NCI-H82 (cell line): ENCODE data around the gene MEGF8.
A peak's percentile ranks its signal among the peaks of the same experiment; 100 is the strongest.
"Not testable (repeated sequence)": the region's sequence is repeated elsewhere in the genome, so short reads cannot be mapped to it uniquely, and the experiment has no call there.

ENCODE experiments used
- DNase-seq: peaks from one replicate; lab custom pipeline; 2025; lab: John Stamatoyannopoulos, UW

The MEGF8 gene

DNA sequence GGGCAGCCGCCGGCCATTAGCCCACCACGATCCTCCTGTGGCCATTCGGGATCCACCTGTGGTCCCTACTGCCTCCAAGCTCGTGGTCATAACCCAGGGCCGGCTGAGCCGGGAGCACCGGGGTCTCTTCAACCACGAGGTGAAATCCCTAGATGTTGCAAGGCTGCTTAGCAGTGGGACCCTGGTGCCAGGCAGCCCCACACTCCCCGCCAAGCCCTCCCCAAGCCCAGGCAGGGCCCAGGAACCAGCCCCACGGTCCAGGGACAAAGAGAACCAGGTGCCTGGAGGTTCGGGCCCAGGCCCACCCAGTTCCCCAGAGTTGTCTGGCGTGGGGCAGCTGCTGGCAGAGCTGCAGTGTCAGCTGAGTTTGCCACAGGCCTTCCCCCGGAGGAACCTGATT lies 15.7 kb upstream of the MEGF8 start:
- DNase-seq = no peak

DNA sequence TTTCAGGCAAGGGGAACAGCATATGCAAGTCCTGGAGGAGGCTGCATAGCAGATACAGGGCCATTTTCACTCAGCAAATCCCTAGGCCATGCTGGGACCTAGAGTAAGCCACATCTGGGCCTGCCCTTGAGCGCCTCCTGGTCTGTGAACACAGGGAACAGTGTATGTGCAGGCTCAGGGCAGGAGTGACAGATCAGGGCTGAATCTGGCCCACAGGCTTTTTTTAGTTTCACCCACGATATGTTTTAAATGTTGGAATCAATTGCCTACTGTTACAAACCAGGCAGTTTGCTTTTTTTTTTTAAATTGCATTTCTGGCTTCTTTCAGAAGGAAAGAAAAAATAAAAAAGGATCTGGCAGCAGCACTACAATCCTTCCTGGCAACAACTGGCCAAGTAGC lies 13.8 kb upstream of the MEGF8 start:
- peak; percentile 74 for DNase-seq

DNA sequence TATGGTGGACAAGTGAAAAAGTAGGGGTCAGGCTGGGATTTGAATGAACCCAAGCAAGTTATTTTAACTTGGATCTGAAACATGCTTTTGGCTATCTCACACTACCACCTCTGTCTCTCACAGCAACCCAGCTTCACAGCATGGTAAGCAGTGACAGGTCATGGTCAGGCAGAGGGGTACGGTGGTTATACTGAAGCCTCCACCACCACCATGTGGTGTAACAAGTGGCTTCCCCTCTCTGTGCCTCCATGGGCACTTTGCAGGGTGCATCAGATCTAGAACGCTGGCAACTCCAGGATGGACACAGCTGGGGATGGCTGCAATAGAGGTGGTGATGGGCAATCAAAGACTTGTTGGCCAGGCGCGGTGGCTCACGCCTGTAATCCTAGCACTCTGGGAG lies 13.1 kb upstream of the MEGF8 start:
- DNase-seq = no peak

DNA sequence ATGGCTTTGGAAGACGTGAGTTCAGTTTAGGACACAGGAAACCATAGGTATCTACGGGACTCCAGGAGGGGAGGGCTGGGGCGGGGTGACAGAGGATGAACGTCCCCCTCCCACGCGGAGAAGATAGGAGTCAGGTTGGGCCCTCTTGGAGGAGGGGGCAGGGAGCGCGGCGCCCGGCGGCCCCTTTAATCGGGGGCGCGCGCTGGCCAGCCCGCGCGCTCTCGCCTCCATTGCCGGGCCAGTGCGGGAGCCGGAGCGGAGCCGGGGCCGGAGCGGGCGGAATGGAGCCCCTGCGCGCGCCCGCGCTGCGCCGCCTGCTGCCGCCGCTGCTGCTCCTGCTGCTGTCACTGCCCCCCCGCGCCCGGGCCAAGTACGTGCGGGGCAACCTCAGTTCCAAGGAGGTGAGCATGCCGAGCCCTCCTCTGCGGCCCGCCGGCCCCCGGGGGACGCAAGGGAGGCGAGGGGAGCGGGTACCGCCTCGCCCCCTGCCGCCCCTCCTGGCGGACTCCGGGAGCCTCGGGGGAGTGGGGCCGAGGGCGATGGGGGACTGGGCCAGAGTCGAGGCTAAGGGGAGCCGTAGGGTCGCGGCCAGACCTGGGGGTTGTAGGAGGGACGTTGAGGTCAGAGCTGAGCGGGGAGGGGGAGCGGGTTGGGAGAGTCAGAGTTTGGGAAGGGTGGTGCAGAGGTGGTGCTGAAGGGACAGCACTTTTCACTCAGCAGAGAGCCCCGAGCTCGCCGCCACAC lies 12.2 kb upstream of the MEGF8 start, which contains the start of gene TMEM145:
Gene TMEM145, plus strand, starts transcription at position 214 of the 744 bp plus-strand sequence. Its CDS starts 68 bp downstream, at position 282.
- peak; percentile 84 for DNase-seq

DNA sequence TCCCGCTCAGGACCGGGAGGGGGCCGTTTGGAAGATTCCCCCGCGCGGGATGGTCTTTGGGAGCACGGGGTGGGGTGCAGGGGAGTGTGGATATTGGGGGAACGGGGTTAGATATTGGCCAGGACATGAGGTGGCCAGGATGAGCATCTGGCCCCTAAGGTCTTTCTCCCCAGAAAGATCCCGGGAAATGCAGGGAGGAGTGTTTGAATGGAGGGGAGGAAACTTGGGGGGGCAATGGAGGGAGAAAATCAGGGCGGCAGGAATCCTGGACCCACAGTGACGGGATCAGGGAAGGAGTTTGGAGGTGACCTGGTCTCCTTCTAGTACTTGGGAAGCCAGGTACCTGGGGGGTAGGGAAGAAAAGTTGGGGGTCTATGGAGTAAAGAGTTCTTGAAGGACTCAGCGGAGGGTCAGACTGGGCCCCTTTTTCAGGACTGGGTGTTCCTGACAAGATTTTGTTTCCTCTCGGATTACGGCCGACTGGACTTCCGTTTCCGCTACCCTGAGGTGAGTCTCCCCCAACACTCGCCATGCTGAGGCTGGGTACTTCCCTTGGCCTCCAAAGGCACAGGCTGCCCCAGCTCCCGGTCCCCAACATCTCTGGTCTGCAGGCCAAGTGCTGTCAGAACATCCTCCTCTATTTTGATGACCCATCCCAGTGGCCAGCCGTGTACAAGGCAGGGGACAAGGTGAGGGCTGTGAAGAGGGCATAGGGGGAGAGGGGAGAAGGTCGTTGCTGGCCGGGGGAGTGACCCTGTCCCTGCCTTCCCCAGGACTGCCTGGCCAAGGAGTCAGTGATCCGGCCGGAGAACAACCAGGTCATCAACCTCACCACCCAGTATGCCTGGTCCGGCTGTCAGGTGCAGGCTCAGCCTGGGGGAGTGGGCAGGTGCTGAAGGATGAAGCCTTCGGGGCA lies 11.3 kb upstream of the MEGF8 start:
- DNase-seq = no peak

DNA sequence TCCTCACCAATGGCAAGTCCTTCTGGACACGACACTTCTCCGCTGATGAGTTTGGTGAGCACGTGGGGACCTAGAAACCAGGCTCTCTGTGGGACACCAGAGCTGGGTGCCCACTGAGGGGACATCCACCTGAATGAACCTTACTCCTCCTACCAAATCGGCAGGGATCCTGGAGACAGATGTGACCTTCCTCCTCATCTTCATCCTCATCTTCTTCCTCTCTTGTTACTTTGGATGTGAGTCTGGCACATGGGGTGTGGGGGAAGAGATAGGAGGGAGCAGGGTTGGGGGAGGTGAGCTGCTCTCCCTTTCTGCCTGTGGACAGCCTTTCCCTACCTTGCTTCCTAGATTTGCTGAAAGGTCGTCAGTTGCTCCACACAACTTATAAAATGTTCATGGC lies 10.4 kb upstream of the MEGF8 start:
- DNase-seq = no peak

DNA sequence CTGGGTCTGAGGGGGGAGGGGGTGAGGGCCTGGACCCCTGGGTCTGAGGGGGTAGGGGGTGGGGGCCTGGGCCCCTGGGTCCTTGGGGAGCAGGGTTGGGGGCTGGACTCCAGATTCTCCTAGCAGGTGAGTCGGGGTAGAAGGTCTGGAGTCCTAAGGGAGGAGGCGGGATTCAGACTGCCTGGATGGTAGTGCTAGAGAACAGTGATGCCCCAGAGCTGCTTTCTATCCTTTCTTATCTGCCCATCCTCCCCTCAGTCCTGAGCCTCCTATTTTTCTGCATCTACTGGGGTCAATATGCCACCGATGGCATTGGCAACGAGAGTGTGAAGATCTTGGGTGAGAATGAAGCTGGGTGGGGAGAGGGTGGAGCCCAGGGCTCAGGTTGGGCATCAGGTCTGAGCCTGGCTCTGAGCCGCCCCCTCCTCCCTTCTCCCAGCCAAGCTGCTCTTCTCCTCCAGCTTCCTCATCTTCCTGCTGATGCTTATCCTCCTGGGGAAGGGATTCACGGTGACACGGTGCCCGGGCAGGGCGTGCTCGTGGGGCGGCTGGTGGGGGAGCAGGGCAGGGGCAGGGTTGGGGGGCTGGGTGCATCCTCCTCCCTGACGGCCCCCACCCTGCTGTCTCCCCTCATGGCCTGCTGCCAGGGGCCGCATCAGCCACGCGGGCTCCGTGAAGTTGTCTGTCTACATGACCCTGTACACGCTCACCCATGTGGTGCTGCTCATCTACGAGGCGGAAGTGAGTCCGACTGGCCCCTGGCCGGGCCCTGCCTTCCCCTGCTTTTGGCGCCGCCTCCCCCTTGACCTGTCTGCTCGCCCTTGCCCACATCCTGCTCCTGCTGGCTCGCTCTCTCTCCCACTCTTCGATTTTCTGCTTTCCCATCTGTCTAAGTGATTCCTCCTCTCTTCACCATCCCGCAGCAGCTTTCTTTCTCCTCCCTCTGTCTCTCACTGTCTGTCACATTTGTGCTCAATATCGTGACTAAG lies 8.9 kb upstream of the MEGF8 start:
- no peak for DNase-seq

DNA sequence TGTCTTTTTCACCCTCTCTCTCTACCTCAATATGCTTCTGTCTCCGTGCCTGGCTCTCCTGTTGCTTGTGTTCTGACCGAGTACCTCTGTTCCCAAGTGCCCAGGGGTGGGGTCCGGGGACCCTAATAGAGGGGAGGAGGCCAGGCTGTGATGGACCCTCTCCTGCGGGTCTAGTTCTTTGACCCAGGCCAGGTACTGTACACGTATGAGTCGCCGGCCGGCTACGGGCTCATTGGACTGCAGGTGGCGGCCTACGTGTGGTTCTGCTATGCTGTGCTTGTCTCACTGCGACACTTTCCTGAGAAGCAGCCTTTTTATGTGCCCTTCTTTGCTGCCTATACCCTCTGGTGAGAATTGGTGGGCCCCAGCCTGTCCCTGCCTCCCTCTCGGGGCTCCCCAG lies 7.9 kb upstream of the MEGF8 start:
- no peak for DNase-seq

DNA sequence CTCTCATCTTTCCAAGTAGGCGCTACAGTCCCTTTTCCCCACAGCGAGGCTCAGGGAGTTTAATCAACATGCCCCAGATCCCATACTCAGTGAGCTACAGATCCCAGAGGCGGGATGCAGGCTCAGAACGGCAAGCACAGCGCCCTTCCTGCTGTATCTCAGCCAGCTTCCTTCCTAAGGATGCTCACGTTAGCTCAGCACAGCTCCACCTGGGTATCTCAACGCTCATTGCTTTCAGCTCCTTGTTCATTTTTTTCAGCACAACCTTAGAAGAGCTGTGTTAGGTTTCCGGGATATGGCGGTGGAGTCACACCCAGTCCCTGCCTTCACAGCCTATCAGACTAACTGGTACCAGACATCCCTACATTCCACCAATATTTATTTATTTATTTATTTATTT lies 3.1 kb upstream of the MEGF8 start:
- no peak for DNase-seq

DNA sequence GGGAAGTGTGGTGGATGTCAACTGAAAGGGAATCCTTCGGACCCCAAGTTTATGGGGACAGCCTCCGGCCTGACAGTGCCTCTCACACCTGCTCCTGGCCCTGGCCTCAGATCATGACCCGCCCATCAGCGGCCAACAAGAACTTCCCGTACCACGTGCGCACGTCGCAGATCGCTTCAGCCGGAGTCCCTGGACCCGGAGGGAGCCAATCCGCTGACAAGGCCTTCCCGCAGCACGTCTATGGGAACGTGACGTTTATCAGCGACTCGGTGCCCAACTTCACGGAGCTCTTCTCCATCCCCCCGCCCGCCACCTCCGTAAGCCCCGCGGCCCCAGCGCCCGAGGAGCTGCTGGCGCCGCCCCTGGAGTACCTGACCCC lies 2.0 kb upstream of the MEGF8 start:
- no peak for DNase-seq

DNA sequence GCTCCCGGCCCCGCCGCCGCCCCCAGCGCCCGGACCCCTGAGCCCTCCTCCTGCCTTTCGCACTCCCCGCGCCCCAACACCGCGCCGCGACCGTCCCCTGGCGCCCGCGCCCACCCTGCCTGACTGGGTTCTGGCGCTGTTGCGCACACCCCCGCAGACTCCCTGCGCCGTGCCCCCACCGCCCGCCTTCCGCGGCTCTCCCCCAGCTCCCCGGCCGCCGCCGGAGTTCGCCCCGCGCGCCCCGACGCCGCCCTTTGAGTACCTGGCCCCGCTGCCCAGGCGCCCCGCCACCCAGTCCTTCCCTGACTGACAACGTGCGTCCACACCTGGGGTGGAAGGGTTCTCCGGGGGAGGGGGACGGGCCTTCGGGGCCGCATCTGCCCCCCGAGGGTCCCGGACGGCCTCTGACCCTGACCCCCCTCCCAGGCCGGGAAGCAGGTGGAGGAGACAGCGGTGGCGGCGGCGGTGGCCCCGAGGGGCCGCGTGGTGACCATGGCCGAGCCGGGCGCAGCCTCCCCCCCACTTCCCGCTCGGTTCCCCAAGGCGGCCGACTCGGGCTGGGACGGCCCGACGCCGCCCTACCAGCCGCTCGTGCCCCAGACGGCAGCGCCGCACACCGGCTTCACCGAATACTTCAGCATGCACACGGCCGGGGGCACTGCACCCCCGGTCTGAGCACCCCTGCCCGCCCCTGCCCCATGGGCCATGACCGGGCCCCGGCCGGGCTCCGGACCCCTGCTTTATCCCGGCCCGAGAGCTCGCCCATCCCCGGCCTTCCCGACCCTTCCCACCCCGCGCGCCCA lies 1.4 kb upstream of the MEGF8 start:
- no peak for DNase-seq

DNA sequence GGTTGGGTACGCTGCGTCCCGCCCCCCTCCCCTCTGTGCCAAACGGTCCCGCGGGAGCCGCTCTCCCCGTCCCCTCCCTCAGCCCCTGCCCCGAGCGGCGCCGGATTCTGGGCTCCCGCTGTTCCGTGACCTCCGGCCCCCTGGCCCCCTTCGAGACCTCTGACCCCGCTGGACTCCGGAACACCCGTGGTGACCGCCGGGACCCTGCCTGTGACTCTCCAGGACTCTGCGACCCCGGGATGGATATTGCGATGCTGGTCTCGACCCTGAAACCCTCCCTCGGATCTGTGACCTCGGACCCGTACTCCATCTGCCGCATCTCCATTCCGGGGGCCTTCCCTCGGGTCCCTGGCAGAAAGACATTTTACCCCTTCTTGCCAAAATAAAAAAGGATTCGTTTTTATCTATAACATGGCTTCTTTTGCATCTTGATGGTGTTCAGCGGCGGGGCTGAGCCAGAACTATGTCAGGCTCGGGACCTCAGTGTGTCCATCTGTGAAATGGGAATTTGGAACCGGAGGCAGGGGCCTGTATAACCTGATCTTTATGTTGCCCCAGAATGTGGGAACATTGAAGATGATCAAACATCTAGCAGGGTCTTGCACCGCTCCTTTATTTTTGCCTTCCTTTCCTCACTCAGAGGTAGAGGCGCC lies 654 bp upstream of the MEGF8 start:
- DNase-seq = no peak

DNA sequence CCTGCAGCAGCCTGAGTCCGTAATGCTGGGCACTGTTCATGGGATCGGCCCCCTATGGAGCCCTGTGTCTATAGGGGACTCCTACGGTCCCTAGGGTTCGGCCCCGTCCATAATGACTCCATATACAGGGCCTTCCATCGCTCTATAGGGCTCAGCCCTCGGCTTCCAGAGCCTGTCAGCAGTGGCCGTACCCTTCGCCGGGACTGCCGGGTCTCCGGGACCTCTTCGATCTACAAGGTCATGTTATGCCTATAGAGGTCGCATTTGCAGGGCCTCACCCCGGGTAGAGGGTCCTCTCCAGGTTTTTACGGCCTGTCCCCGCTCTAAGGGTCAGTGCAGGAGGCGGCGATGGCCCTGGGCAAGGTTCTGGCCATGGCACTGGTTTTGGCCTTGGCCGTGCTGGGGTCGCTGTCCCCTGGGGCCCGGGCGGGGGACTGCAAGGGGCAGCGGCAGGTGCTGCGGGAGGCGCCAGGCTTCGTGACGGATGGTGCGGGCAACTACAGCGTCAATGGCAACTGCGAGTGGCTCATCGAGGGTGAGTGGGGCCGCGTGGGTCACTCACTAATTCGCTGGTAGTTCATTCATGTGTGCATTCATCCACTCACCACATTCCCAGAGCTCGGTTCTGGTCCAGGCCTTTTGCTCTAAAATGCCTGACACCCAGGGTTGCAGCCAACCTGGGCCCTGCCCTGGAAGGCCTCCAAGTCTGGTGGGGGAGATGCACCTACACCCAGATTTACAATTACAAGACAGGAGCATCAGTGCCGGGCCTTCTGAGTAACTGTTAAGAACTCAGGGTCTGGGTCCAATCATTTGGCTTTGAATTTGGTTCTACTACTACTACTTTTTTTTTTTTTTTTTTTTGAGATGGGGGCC lies 699 bp downstream of the MEGF8 start:
- peak; percentile 67 for DNase-seq

DNA sequence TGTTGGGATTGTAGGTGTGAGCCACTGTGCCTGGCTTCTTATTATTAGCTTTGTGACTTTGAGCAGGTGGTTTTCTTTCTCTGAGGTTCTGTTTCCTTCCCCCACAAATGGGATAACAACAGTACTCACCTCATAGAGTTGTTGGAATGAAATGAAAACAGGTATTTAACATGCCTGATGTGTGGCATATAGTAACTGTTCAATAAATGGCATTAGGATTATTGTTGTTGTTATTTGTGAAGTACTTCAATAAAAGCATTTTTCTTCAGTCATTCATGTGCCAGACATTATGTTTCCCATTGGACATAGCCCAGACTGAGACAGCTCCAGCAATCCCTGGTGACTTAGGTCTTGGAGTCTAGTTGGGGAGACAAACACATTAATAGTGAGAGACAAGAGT lies 1.5 kb downstream of the MEGF8 start:
- DNase-seq = no peak

DNA sequence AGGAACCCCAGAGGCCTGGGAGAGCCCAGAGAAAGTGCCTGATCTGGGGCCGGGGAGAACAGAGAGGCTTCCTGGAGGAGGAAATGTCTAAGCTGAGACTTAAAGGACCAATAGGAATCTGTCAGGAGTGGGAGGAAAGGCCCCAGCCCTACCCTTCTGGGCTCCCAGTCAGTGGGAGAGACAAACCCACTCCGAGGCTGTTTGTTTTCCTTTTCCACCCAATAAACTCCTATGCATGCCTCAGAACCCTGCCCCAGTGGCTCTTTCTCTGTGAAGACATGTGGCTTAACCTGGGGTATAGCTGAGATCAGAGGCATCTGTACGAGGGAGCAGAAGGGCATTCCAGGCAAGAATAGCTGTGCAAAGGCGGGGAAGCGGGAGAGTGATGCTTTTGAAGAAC lies 1.9 kb downstream of the MEGF8 start:
- no peak for DNase-seq

DNA sequence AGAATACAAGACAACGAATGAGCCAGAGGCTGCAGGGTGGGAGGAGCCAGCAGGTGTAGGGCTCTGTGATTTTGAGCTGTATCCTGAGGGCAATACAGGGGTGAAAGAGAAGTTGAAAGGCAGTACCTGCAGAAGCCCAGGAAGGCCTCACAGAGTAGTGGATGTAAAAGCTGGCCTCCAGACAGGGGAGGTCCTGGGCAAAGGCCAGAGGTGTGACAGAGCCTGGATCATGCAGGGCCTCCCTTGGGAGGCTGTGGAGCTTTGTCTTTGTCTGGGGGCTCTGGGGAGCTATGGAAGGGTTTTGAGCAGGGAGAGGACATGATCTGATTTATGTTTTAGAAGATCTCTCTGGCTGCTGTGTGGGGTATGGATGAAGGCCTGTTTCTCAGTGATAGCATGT lies 2.7 kb downstream of the MEGF8 start:
- DNase-seq = no peak

DNA sequence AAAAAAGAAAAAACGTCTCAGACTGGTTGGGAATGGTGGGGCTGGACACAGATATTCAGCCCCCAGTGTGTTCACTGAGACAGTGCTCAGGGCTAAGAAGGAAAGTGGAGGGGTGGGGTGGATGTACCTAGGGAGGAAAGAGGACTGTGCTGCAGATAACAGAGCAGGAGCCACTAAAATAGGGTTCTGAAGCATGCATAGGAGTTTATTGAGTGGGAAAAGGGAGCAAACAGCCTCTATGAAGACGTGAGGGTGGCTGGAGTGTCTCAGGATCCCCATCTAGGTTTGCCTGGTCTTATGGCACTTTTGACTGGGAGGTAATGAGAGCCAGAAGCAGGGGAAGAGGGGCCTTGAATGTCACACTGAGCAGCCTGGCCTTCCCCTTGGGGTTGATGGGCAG lies 3.4 kb downstream of the MEGF8 start:
- DNase-seq = no peak

DNA sequence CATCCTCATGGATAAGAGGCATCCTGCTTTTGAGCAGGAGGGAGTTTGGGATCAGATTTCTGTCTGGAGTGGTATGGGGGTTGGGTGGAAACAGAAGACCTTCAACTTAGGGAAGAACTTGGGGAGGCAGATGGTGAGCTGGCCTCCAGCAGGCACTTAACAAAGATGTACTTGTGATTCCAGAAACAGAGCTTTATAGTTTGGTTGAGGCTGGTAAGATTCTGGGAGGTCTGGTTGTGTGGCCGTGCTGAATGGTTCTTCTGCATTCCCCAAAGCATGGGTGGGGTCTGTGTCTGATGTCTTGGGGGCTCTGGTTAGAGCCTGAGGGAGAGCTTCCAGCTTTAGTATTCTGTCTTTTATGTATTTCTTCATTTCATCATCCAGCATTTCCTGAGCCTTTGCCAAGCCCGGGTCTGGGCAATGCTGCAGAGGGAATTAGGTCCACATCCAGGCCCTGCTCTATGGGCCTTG lies 4.8 kb downstream of the MEGF8 start:
- DNase-seq = peak; percentile 85

DNA sequence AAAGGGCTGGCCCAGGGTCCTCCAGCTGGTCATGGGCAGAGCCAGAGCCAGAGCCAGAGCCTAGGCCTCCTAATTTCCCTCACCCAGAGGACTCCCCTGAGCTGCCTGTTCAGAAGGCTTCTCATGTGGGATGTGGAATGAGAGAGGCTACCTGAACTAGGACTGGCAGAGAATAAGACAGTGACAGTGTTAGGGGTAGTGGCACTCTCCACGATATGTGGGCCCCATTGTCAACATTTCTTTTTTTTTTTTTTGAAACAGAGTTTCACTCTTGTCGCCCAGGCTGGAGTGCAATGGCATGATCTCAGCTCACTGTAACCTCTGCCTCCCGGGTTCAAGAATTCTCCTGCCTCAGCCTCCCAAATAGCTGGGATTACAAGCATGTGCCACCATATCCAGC lies 5.9 kb downstream of the MEGF8 start:
- not testable (repeated sequence) for DNase-seq

DNA sequence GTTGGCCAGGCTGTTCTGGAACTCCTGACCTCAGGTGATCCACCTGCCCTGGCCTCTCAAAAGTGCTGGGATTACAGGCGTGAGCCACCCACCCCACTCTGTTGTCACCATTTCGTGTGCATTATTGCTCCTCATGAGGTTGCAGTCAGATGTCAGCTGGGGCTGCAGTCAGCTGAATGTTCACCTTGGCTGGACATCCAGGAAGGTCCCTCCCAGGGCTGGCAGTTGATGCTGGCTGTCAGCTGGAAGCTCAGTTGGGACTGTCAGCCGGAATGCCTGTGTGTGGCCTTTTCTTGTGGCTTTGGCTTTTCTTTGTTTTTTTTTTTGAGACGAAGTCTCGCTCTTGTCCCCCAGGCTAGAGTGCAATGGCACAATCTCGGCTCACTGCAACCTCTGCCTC lies 6.6 kb downstream of the MEGF8 start:
- DNase-seq = no peak
